Adipocyte (in vitro differentiated cells): ENCODE measurements around the gene PPIL3.

Source experiments
- DNase-seq: peaks from one replicate; pipeline ENCODE4 v3.0.0-alpha.2; 2015; ENCODE audit warnings: low read depth
- H3K27me3 ChIP-seq: replicated peaks from 2 replicates; pipeline ENCODE4 v1.7.0; 2013; ENCODE audit warnings: mild to moderate bottlenecking, low read length, moderate library complexity; ENCODE audit not compliant: control insufficient read depth, insufficient read depth
- H3K36me3 ChIP-seq: 2 replicates; pipeline ENCODE4 v1.7.0; 2013; ENCODE audit warnings: low read length, mild to moderate bottlenecking, moderate library complexity; ENCODE audit not compliant: control insufficient read depth, insufficient read depth, severe bottlenecking
- H3K4me1 ChIP-seq: 2 replicates; pipeline ENCODE4 v1.7.0; 2013; ENCODE audit warnings: mild to moderate bottlenecking, low read length, moderate library complexity; ENCODE audit not compliant: control insufficient read depth, insufficient read depth
- H3K4me3 ChIP-seq: 2 replicates; pipeline ENCODE4 v1.7.0; 2013; ENCODE audit warnings: mild to moderate bottlenecking, low read length, moderate library complexity
- H3K9ac ChIP-seq: 2 replicates; pipeline ENCODE4 v1.7.0; 2013; ENCODE audit warnings: mild to moderate bottlenecking, low read length, moderate library complexity
- H3K9me3 ChIP-seq: 2 replicates; pipeline ENCODE4 v1.7.0; 2013; ENCODE audit warnings: mild to moderate bottlenecking, low read length, moderate library complexity; ENCODE audit not compliant: control insufficient read depth

The PPIL3 gene

GRCh38 chr2:200852605-200853004, 36.3 kb downstream of the PPIL3 start:
- Histone ChIP-seq H3K27me3 (no peaks in the 10 kb centered on the region), H3K4me3 (no peak overlapping the region), H3K36me3 (peaks cover 73% of the 10 kb centered on the region), H3K9me3 (no peaks in the 10 kb centered on the region), H3K4me1 (no peaks in the 10 kb centered on the region), H3K9ac (no peak overlapping the region)
- no peak for DNase-seq

GRCh38 chr2:200851398-200852248, 37.3 kb downstream of the PPIL3 start:
- peaks cover 63% of the 10 kb centered on the region for H3K36me3 ChIP-seq
- H3K9ac ChIP-seq, result no peak overlapping the region
- no peaks in the 10 kb centered on the region for H3K27me3 ChIP-seq
- no peak overlapping the region for H3K4me3 ChIP-seq
- no peak for DNase-seq
- no peaks in the 10 kb centered on the region for H3K9me3 ChIP-seq
- no peaks in the 10 kb centered on the region for H3K4me1 ChIP-seq

- Histone ChIP-seq H3K27me3 (no peaks in the 10 kb centered on the region), H3K4me3 (no peak overlapping the region), H3K36me3 (peaks cover 54% of the 10 kb centered on the region), H3K9ac (no peak overlapping the region), H3K4me1 (no peaks in the 10 kb centered on the region), H3K9me3 (no peaks in the 10 kb centered on the region)
- no peak for DNase-seq
Measured at GRCh38 chr2:200850512-200851256, 38.2 kb downstream of the PPIL3 start.

GRCh38 chr2:200847939-200848338, 40.9 kb downstream of the PPIL3 start:
- Histone ChIP-seq H3K27me3 (no peaks in the 10 kb centered on the region), H3K9me3 (no peaks in the 10 kb centered on the region), H3K4me3 (no peak overlapping the region), H3K9ac (no peak overlapping the region), H3K36me3 (peaks cover 27% of the 10 kb centered on the region), H3K4me1 (no peaks in the 10 kb centered on the region)
- no peak for DNase-seq

GRCh38 chr2:200847269-200847668, 41.6 kb downstream of the PPIL3 start:
- no peak overlapping the region for H3K4me3 ChIP-seq
- peaks cover 20% of the 10 kb centered on the region for H3K36me3 ChIP-seq
- no peak overlapping the region for H3K9ac ChIP-seq
- DNase-seq, result no peak
- H3K27me3 ChIP-seq, result no peaks in the 10 kb centered on the region
- H3K9me3 ChIP-seq, result no peaks in the 10 kb centered on the region
- H3K4me1 ChIP-seq, result no peaks in the 10 kb centered on the region

GRCh38 chr2:200845669-200846325, 43.1 kb downstream of the PPIL3 start:
- Histone ChIP-seq H3K4me1 (no peaks in the 10 kb centered on the region), H3K36me3 (peaks cover 5% of the 10 kb centered on the region), H3K9ac (no peak overlapping the region), H3K9me3 (no peaks in the 10 kb centered on the region), H3K4me3 (no peak overlapping the region), H3K27me3 (no peaks in the 10 kb centered on the region)
- DNase-seq, result no peak

GRCh38 chr2:200845194-200845593, 43.7 kb downstream of the PPIL3 start:
- Histone ChIP-seq H3K27me3 (no peaks in the 10 kb centered on the region), H3K36me3 (no peaks in the 10 kb centered on the region)

GRCh38 chr2:200843993-200844948, 44.6 kb downstream of the PPIL3 start:
- no peak overlapping the region for H3K9ac ChIP-seq
- DNase-seq, result no peak
- no peaks in the 10 kb centered on the region for H3K27me3 ChIP-seq
- H3K36me3 ChIP-seq, result no peaks in the 10 kb centered on the region
- H3K4me3 ChIP-seq, result no peak overlapping the region
- no peaks in the 10 kb centered on the region for H3K4me1 ChIP-seq
- H3K9me3 ChIP-seq, result no peaks in the 10 kb centered on the region

More at GRCh38 chr2:200845194-200845593, 43.7 kb downstream of the PPIL3 start:
- Histone ChIP-seq H3K9ac (no peak overlapping the region), H3K4me3 (no peak overlapping the region), H3K4me1 (no peaks in the 10 kb centered on the region), H3K9me3 (no peaks in the 10 kb centered on the region)
- no peak for DNase-seq

GRCh38 chr2:200839513-200839912, 49.4 kb downstream of the PPIL3 start:
- no peak for DNase-seq
- H3K9ac ChIP-seq, result no peak overlapping the region
- H3K27me3 ChIP-seq, result no peaks in the 10 kb centered on the region
- H3K36me3 ChIP-seq, result no peaks in the 10 kb centered on the region
- H3K4me3 ChIP-seq, result no peak overlapping the region
- no peaks in the 10 kb centered on the region for H3K4me1 ChIP-seq
- H3K9me3 ChIP-seq, result peaks cover 9% of the 10 kb centered on the region

- no peak for DNase-seq
- Histone ChIP-seq H3K9me3 (peaks cover 9% of the 10 kb centered on the region), H3K36me3 (no peaks in the 10 kb centered on the region), H3K9ac (no peak overlapping the region), H3K4me1 (no peaks in the 10 kb centered on the region), H3K4me3 (no peak overlapping the region), H3K27me3 (no peaks in the 10 kb centered on the region)
Measured at GRCh38 chr2:200834701-200835100, 54.2 kb downstream of the PPIL3 start.
